Spleen (tissue), 7 donors: Measurements from ENCODE around the gene ADGRA1.

ENCODE experiments used
- CTCF ChIP-seq, 11 experiments: fragments of 200-600 bp in 7 of 11; fragments of 450-650 bp in 4 of 11; sonication (generic) in 4 of 11; IDR thresholded peaks in 8 of 11; conservative IDR thresholded peaks in 3 of 11; 1 replicate in 7 of 11; 2 replicates in 4 of 11; pipeline versions ENCODE4 v1.4.0 to v1.8.0; 2016 to 2021; ENCODE audit warnings: antibody characterized with exemption in 11 of 11, inconsistent platforms in 4 of 11, mild to moderate bottlenecking in 1 of 11
- POLR2A ChIP-seq, 3 donors: fragments of 450-650 bp; IDR thresholded peaks; one replicate each; pipeline ENCODE4 v1.5.1; 2017; ENCODE audit warnings: antibody characterized with exemption in 3 of 3, mild to moderate bottlenecking in 1 of 3
- POLR2AphosphoS5 ChIP-seq, 3 donors: sonication (generic); formaldehyde crosslinking; IDR thresholded peaks; one replicate each; pipeline ENCODE4 v1.5.1; 2017; ENCODE audit warnings: antibody characterized with exemption in 3 of 3
- donor health status: DM: no; HTN: no; CAD: no; lungs with moderate emphysema.
- donor health status: DM: no; HTN: no; CAD: no.
- donor health status: DM: no; HTN: no; CAD: no.

DNA sequence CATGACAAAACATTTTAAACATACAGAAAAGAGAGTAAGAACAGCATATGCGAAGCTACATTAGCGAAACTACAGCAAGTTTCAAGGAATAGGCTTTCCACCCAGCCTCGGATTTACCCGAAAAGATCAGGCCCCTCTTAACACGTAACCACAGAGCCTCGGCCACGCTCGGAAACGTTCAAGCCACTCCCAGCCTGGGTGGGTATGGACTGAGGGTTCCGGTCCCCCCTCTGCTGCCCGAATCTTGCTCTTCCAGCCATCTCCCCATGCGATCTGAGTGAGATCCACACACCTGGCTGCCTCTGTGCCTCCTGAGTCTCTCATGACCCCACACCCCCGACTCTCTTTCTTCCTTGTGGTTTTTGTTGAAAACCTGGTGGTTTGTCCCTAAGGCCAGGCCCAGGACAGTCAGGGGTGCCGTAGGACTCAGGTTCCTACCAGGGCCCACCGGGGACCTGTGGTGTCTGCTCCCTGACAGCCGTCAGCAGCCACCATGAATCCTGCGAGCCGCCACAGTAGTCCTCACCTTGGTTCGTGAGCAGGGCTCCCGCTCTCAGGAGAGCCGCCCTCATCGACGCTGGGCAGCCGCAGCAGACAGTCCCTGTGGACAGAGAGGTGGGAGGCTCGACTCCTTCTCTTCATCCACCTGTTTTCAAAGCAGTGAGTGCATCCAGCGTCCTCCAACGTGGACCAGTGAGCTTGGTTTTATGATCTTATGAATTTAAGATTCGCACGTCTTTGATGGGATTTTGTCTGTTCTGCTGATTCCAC lies 90.8 kb downstream of the ADGRA1 start:
- TF ChIP-seq CTCF (IDR thresholded peaks at IDR 0.05 in 8 of 11, conservative IDR thresholded peaks at IDR 0.05 in 3 of 11) (no peak), POLR2A (IDR thresholded peaks at IDR 0.05) (no peak), POLR2AphosphoS5 (IDR thresholded peaks at IDR 0.05) (no peak)
